ENCODE measurements around the gene TLK1. TPM values are rescaled to one million over a fixed set of nuclear protein-coding genes. Genes with fewer than 3 reads are reported as not detected.

TLK1 gene
- polyA plus RNA-seq, 1 of the 3 experiments (the other 2 are of a cell fraction), result 4.8 TPM

DNA sequence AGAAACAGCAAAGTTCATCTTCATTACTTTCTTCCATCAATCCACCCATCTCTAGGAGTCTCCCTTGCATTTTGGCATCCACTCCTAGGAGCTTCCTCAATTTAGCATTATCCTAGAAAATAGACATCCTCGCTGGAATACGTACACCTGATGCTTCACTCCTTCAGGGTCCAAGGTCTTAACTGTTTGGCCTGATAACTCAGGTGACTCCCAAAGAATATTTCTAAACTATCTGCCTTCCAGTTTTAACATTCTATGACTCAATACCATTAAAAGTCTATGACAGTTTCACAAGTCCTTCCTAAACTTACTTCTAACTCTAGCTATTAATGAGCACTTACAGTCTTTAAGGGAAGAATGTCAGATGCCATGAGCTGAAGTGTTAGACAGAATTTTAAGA lies 26.5 kb upstream of the TLK1 start:
- WGBS (ENCODE audit: low lambda C conversion rate), result 90% methylated on average over 2 of the region's 2 CpGs
- DNase-seq, result no peak
- Histone ChIP-seq H3K9me3 (no peaks in the 10 kb centered on the region), H3K36me3 (replicated peaks in 1 of 2; ENCODE audit: control insufficient read depth in 1 of 2, insufficient read depth in 2 of 2, low read length in 1 of 2) (no peaks in the 10 kb centered on the region), H3K9ac (no peak overlapping the region), H3K27ac (ENCODE audit: low read depth in 2 of 2, low read length in 1 of 2) (no peak overlapping the region), H3K9me2 (no peaks in the 10 kb centered on the region), H2AFZ (ENCODE audit: low read depth) (no peak overlapping the region), H3K4me1 (ENCODE audit: control insufficient read depth in 1 of 2, insufficient read depth in 2 of 2, low read depth in 1 of 2, low read length in 1 of 2) (no peaks in the 10 kb centered on the region), H3K4me2 (no peak overlapping the region), H3K79me2 (ENCODE audit: insufficient read depth) (no peaks in the 10 kb centered on the region), H4K20me1 (ENCODE audit: insufficient read depth) (no peaks in the 10 kb centered on the region), H3K4me3 (ENCODE audit: low read depth in 2 of 2, low read length in 1 of 2) (no peak overlapping the region), H3F3A (replicated peaks; ENCODE audit: insufficient read depth) (peaks cover 10% of the 10 kb centered on the region), H3K27me3 (ENCODE audit: insufficient read depth) (no peaks in the 10 kb centered on the region)
- ChIA-PET POLR2A (no interaction called here), CTCF (no interaction called here)
- TF ChIP-seq, protein P1, sequence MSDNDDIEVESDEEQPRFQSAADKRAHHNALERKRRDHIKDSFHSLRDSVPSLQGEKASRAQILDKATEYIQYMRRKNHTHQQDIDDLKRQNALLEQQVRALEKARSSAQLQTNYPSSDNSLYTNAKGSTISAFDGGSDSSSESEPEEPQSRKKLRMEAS (IDR thresholded peaks at IDR 0.05; ENCODE audit: low read depth), result no peak
- TF ChIP-seq FOSL2 (IDR thresholded peaks at IDR 0.05; ENCODE audit: borderline replicate concordance, low read depth), result no peak
- no peak for TF ChIP-seq RFX5 (IDR thresholded peaks at IDR 0.05; ENCODE audit: low read length)
- TF ChIP-seq ELF1 (IDR thresholded peaks at IDR 0.05), result no peak
- TF ChIP-seq, protein P2, sequence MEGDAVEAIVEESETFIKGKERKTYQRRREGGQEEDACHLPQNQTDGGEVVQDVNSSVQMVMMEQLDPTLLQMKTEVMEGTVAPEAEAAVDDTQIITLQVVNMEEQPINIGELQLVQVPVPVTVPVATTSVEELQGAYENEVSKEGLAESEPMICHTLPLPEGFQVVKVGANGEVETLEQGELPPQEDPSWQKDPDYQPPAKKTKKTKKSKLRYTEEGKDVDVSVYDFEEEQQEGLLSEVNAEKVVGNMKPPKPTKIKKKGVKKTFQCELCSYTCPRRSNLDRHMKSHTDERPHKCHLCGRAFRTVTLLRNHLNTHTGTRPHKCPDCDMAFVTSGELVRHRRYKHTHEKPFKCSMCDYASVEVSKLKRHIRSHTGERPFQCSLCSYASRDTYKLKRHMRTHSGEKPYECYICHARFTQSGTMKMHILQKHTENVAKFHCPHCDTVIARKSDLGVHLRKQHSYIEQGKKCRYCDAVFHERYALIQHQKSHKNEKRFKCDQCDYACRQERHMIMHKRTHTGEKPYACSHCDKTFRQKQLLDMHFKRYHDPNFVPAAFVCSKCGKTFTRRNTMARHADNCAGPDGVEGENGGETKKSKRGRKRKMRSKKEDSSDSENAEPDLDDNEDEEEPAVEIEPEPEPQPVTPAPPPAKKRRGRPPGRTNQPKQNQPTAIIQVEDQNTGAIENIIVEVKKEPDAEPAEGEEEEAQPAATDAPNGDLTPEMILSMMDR (IDR thresholded peaks at IDR 0.05), result no peak
- TF ChIP-seq RXRA (IDR thresholded peaks at IDR 0.05; ENCODE audit: borderline replicate concordance, low read depth), result no peak
- TF ChIP-seq NFIC (IDR thresholded peaks at IDR 0.05; ENCODE audit: borderline replicate concordance), result no peak
- no peak for TF ChIP-seq EZH2phosphoT487 (IDR thresholded peaks at IDR 0.05; ENCODE audit: borderline replicate concordance, low read depth)
- no peak for TF ChIP-seq MXI1 (IDR thresholded peaks at IDR 0.05; ENCODE audit: low read depth, low read length)
- TF ChIP-seq EP300 (IDR thresholded peaks at IDR 0.05; ENCODE audit: borderline replicate concordance in 1 of 2, low read depth in 1 of 2, low read length in 1 of 2), result no peak
- no peak for TF ChIP-seq YY1 (IDR thresholded peaks at IDR 0.05; ENCODE audit: low read depth)

DNA sequence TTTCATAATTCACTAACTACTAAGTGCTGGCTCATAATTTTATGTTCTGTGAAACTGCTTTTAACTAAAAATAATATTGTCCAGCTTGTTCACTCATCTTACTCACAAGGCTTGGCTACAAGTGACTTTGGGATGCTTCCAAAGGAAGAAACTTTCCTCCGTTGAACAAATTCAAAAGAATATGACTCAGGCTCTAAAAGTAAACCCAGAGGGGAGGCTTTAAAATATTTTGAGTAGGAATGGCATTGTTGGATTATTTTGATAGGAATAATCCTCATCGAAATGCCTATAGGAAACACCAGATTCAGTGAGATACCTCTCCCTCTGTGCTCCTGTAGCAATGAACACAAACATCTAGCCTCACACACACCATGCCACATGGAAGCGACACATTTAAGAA lies 25.2 kb upstream of the TLK1 start:
- CTCF ChIA-PET, result no interaction called here
- WGBS (ENCODE audit: low lambda C conversion rate), result 44% methylated on average over 3 of the region's 3 CpGs
- Histone ChIP-seq H3K9me3 (no peaks in the 10 kb centered on the region), H3K9me2 (no peaks in the 10 kb centered on the region), H3K4me2 (peak overlapping the region; percentile 35), H3K4me3 (ENCODE audit: low read depth in 2 of 2, low read length in 1 of 2) (no peak overlapping the region; a peak in 1 of 4 replicates), H2AFZ (ENCODE audit: low read depth) (no peak overlapping the region), H3K27ac (ENCODE audit: low read depth in 2 of 2, low read length in 1 of 2) (peak overlapping the region in 1 of 2 experiments; percentile 73; a peak in 2 of 4 replicates), H3K79me2 (ENCODE audit: insufficient read depth) (no peaks in the 10 kb centered on the region), H3K4me1 (ENCODE audit: control insufficient read depth in 1 of 2, insufficient read depth in 2 of 2, low read depth in 1 of 2, low read length in 1 of 2) (no peaks in the 10 kb centered on the region), H3K27me3 (ENCODE audit: insufficient read depth) (no peaks in the 10 kb centered on the region), H3K9ac (no peak overlapping the region; the same call in 1 of the 2 replicates), H3K36me3 (replicated peaks in 1 of 2; ENCODE audit: control insufficient read depth in 1 of 2, insufficient read depth in 2 of 2, low read length in 1 of 2) (no peaks in the 10 kb centered on the region), H3F3A (replicated peaks; ENCODE audit: insufficient read depth) (peaks cover 10% of the 10 kb centered on the region), H4K20me1 (ENCODE audit: insufficient read depth) (no peaks in the 10 kb centered on the region)
- TF ChIP-seq NFIC (IDR thresholded peaks at IDR 0.05; ENCODE audit: borderline replicate concordance) (peak; percentile 27; the same call in 1 of the 2 replicates), MEF2A (IDR thresholded peaks at IDR 0.05; ENCODE audit: borderline replicate concordance, low read depth) (peak; percentile 48; the same call in 1 of the 2 replicates), FOSL2 (IDR thresholded peaks at IDR 0.05; ENCODE audit: borderline replicate concordance, low read depth) (peak; percentile 47), TCF12 (IDR thresholded peaks at IDR 0.05) (peak; percentile 40; the same call in 1 of the 2 replicates), EZH2phosphoT487 (IDR thresholded peaks at IDR 0.05; ENCODE audit: borderline replicate concordance, low read depth) (no peak)
- TF ChIP-seq, protein P3, sequence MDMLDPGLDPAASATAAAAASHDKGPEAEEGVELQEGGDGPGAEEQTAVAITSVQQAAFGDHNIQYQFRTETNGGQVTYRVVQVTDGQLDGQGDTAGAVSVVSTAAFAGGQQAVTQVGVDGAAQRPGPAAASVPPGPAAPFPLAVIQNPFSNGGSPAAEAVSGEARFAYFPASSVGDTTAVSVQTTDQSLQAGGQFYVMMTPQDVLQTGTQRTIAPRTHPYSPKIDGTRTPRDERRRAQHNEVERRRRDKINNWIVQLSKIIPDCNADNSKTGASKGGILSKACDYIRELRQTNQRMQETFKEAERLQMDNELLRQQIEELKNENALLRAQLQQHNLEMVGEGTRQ (IDR thresholded peaks at IDR 0.05; ENCODE audit: borderline replicate concordance, low read depth, low read length), result no peak
- no peak for DNase-seq
- POLR2A ChIA-PET, result no interaction called here
